ENCODE measurements around the gene IRF6. TPM values are rescaled to one million over a fixed set of nuclear protein-coding genes. Genes with fewer than 3 reads are reported as not detected.

Gene IRF6
- total RNA-seq, 1 donor from 2014 or later: 175 TPM

DNA sequence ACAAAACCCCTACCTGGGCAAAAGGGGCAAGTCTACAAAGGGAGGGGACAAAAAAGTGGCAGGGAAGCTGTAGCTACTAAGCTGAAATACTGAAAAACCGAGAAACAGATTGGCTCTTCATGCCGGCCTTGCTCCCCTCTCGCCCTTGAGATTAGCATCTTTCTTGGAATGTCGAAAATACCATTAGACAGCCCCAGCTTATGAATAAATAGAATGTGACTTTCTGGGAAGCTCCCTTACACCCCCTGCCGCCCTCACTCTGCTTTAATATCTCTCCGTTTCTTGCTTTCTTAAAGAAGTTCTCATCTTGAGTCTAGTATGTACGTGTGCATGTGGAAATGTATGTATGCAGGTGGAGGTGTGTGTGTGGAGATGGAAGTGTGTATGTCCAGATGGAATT, 36.0 kb downstream of the IRF6 start:
- Histone ChIP-seq H3K27me3 (ENCODE audit: control insufficient read depth, insufficient read depth, low read length) (no peaks in the 10 kb centered on the region), H3K36me3 (ENCODE audit: control insufficient read depth, insufficient read depth, low read length) (no peaks in the 10 kb centered on the region), H3K4me3 (ENCODE audit: low read depth, low read length) (no peak overlapping the region)
- TF ChIP-seq CTCF (IDR thresholded peaks at IDR 0.05; ENCODE audit: insufficient read depth, low read length, severe bottlenecking): no peak
- DNase-seq (ENCODE audit: low read depth): no peak
- no peak for FAIRE-seq

DNA sequence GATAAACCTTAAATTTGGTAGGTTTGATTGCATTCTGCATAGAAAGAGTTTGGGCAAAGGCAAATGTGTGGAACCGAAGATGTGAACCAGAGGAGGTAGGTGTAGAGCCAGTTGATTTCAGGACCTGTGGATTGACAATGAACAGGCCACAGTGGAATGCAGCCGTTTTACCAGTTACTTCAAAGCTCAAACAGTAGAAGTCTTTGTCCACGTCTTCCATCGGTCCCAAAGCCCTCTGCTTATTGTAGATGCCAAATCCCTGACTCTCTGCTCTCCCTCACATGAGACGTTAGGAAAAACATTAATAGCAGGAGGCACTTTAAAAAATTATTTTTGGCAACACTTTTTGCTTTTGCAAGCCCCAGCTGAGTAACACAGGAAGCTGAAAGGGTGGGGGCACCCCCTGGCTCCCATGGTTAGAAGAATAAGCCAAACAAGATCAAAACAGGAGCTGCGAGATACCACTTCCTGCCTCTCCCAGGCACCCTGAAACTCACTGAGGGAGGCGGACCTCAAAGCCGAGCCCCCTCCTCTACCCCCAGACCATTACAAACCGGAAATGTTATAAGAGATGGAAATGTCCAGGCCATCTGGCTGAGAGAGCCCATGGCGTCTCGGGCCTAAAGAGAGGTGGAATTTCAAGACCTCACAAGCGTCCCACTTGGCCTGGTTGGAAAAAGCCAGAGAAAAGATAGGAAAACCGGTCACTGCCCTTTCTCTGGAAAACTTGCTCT, 36.6 kb downstream of the IRF6 start:
- Histone ChIP-seq H3K27me3 (ENCODE audit: control insufficient read depth, insufficient read depth, low read length) (no peaks in the 10 kb centered on the region), H3K4me3 (ENCODE audit: low read depth, low read length) (no peak overlapping the region), H3K36me3 (ENCODE audit: control insufficient read depth, insufficient read depth, low read length) (no peaks in the 10 kb centered on the region)
- no peak for TF ChIP-seq CTCF (IDR thresholded peaks at IDR 0.05; ENCODE audit: insufficient read depth, low read length, severe bottlenecking)
- peak; percentile 82 for DNase-seq (ENCODE audit: low read depth)
- no peak for FAIRE-seq

- no peak for TF ChIP-seq CTCF (IDR thresholded peaks at IDR 0.05; ENCODE audit: insufficient read depth, low read length, severe bottlenecking)
- Histone ChIP-seq H3K4me3 (ENCODE audit: low read depth, low read length) (no peak overlapping the region), H3K27me3 (ENCODE audit: control insufficient read depth, insufficient read depth, low read length) (no peaks in the 10 kb centered on the region), H3K36me3 (ENCODE audit: control insufficient read depth, insufficient read depth, low read length) (no peaks in the 10 kb centered on the region)
- peak; percentile 66 for FAIRE-seq
- no peak for DNase-seq (ENCODE audit: low read depth)
Measured at GRCh38 chr1:209768354-209768774, 37.6 kb downstream of the IRF6 start.

DNA sequence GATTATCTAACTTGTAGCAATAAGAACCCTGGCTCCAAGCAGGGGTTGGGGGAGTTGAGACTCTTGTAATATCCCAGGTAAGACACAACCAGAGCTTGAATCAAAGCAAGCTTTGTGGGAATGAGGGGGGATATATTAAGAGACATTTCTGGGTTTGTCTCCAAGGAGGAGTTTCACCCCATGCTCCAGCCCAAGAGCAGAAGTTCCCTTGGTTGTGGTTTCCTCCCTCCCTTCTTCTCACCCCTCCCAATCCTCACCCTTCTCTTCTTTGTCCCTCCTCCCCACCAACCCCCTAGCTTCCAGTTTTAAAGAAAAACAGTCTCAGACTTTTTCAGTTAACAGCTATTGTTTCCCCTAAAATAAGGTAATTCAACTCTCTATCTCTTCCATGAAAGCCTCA, 38.2 kb downstream of the IRF6 start:
- no peaks in the 10 kb centered on the region for H3K27me3 ChIP-seq (ENCODE audit: control insufficient read depth, insufficient read depth, low read length)
- TF ChIP-seq CTCF (IDR thresholded peaks at IDR 0.05; ENCODE audit: insufficient read depth, low read length, severe bottlenecking): no peak
- FAIRE-seq: no peak
- no peak for DNase-seq (ENCODE audit: low read depth)
- H3K4me3 ChIP-seq (ENCODE audit: low read depth, low read length): no peak overlapping the region
- no peaks in the 10 kb centered on the region for H3K36me3 ChIP-seq (ENCODE audit: control insufficient read depth, insufficient read depth, low read length)

- Histone ChIP-seq H3K36me3 (ENCODE audit: control insufficient read depth, insufficient read depth, low read length) (no peaks in the 10 kb centered on the region), H3K27me3 (ENCODE audit: control insufficient read depth, insufficient read depth, low read length) (no peaks in the 10 kb centered on the region), H3K4me3 (ENCODE audit: low read depth, low read length) (no peak overlapping the region)
- FAIRE-seq: no peak
- no peak for TF ChIP-seq CTCF (IDR thresholded peaks at IDR 0.05; ENCODE audit: insufficient read depth, low read length, severe bottlenecking)
- DNase-seq (ENCODE audit: low read depth): no peak
Measured at GRCh38 chr1:209767096-209767495, 38.8 kb downstream of the IRF6 start.

DNA sequence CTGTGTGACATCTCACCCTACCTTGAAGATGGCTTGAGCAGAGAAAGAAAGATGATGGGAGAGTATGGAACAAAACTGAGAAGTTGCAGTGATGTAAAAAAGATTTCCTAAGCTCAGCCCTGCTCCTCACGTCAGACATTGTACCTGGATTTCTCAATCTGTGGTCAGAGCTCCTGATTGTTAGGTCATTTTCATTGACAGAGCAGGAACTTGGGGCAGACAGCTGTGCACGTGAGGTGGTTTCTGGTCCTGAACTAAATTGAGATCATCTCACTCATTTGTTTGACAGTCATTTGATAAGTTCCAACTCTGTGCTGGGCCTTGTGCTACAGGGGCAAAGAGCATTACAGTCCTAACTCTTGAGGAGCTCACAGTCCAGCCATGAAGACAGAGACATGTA, 39.9 kb downstream of the IRF6 start:
- no peaks in the 10 kb centered on the region for H3K36me3 ChIP-seq (ENCODE audit: control insufficient read depth, insufficient read depth, low read length)
- no peak for FAIRE-seq
- H3K27me3 ChIP-seq (ENCODE audit: control insufficient read depth, insufficient read depth, low read length): no peaks in the 10 kb centered on the region
- no peak for DNase-seq (ENCODE audit: low read depth)
- no peak for TF ChIP-seq CTCF (IDR thresholded peaks at IDR 0.05; ENCODE audit: insufficient read depth, low read length, severe bottlenecking)
- no peak overlapping the region for H3K4me3 ChIP-seq (ENCODE audit: low read depth, low read length)
